DMS53 treated with DMSO at 0.1 percent for 48 hours (cell line): ENCODE results near the gene PTPRD.
"Not testable (repeated sequence)": the region's sequence is repeated elsewhere in the genome, so short reads cannot be mapped to it uniquely, and the experiment has no call there.

Source experiments
- DNase-seq: peaks from one replicate; lab custom pipeline; 2025; ENCODE audit not compliant: unreplicated experiment; lab: John Stamatoyannopoulos, UW

Gene PTPRD

GRCh38 chr9:9392755-9393154 lies 1220.0 kb downstream of the PTPRD start:
- DNase-seq: no peak

GRCh38 chr9:9389904-9390303 lies 1222.9 kb downstream of the PTPRD start:
- DNase-seq: no peak

GRCh38 chr9:9387511-9388115 lies 1225.2 kb downstream of the PTPRD start:
- no peak for DNase-seq

GRCh38 chr9:9362332-9362731 lies 1250.5 kb downstream of the PTPRD start:
- DNase-seq: no peak

- DNase-seq: peak; percentile 11
Measured at GRCh38 chr9:9352877-9353481, 1259.8 kb downstream of the PTPRD start.

GRCh38 chr9:9341203-9341602 lies 1271.6 kb downstream of the PTPRD start:
- DNase-seq: no peak

- no peak for DNase-seq
Measured at GRCh38 chr9:9337129-9337528, 1275.7 kb downstream of the PTPRD start.

GRCh38 chr9:9326749-9327148 lies 1286.1 kb downstream of the PTPRD start:
- DNase-seq: no peak

- no peak for DNase-seq
Measured at GRCh38 chr9:9319007-9319406, 1293.8 kb downstream of the PTPRD start.

GRCh38 chr9:9310743-9311142 lies 1302.1 kb downstream of the PTPRD start:
- not testable (repeated sequence) for DNase-seq

- no peak for DNase-seq
Measured at GRCh38 chr9:9305600-9305999, 1307.2 kb downstream of the PTPRD start.

- no peak for DNase-seq
Measured at GRCh38 chr9:9299134-9299533, 1313.7 kb downstream of the PTPRD start.

GRCh38 chr9:9286001-9286400 lies 1326.8 kb downstream of the PTPRD start:
- no peak for DNase-seq

- DNase-seq: no peak
Measured at GRCh38 chr9:9284201-9284600, 1328.6 kb downstream of the PTPRD start.

- no peak for DNase-seq
Measured at GRCh38 chr9:9283159-9283986, 1329.4 kb downstream of the PTPRD start.

- DNase-seq: no peak
Measured at GRCh38 chr9:9275601-9276000, 1337.2 kb downstream of the PTPRD start.

- DNase-seq: no peak
Measured at GRCh38 chr9:9257999-9258498, 1354.8 kb downstream of the PTPRD start.

- DNase-seq: no peak
Measured at GRCh38 chr9:9246726-9247125, 1366.1 kb downstream of the PTPRD start.

- DNase-seq: no peak
Measured at GRCh38 chr9:9231946-9232345, 1380.9 kb downstream of the PTPRD start.

GRCh38 chr9:9229269-9229668 lies 1383.5 kb downstream of the PTPRD start:
- DNase-seq: no peak

GRCh38 chr9:9223175-9223574 lies 1389.6 kb downstream of the PTPRD start:
- no peak for DNase-seq

GRCh38 chr9:9222730-9223129 lies 1390.1 kb downstream of the PTPRD start:
- DNase-seq: no peak
